Gastroesophageal sphincter (tissue), 3 donors: Measurements from ENCODE around the gene CMIP.
A peak's percentile ranks its signal among the peaks of the same experiment; 100 is the strongest.

Experiments used
- CTCF ChIP-seq, 4 experiments: fragments of 200-600 bp in 2 of 4; fragments of 450-650 bp in 2 of 4; sonication (generic) in 1 of 4; IDR thresholded peaks; one replicate each; pipeline ENCODE4 v1.5.1; 2017 to 2019; ENCODE audit warnings: antibody characterized with exemption in 4 of 4, mild to moderate bottlenecking in 2 of 4, moderate library complexity in 2 of 4
- POLR2A ChIP-seq, 2 donors: fragments of 450-650 bp; IDR thresholded peaks; one replicate each; pipeline ENCODE4 v1.6.1; 2017; ENCODE audit warnings: antibody characterized with exemption in 2 of 2, mild to moderate bottlenecking in 2 of 2, moderate library complexity in 1 of 2
- POLR2AphosphoS5 ChIP-seq: sonication (generic); formaldehyde crosslinking; IDR thresholded peaks from one replicate; pipeline ENCODE4 v1.6.1; 2017; ENCODE audit warnings: antibody characterized with exemption

- TF ChIP-seq POLR2A (IDR thresholded peaks at IDR 0.05) = no peak
- no peak for TF ChIP-seq POLR2AphosphoS5
- TF ChIP-seq CTCF (IDR thresholded peaks at IDR 0.05) = peak in 2 of 4 experiments; percentile 34 to 49
Measured at GRCh38 chr16:81429045-81429521, 15.5 kb upstream of the CMIP start.
